ENCODE data around the gene NPY2R. TPM values are rescaled to one million over a fixed set of nuclear protein-coding genes. Genes with fewer than 3 reads are reported as not detected.

The NPY2R gene
- total RNA-seq, 1 donor from 2014 or later, result 3.6 TPM

- Mint-ChIP-seq H3K4me3 (ENCODE audit: unreplicated experiment) (no peak overlapping the region), H3K9me3 (ENCODE audit: unreplicated experiment) (no peaks in the 10 kb centered on the region), H3K27ac (ENCODE audit: unreplicated experiment) (no peak overlapping the region), H3K27me3 (ENCODE audit: unreplicated experiment) (no peaks in the 10 kb centered on the region), H3K4me1 (ENCODE audit: unreplicated experiment) (no peaks in the 10 kb centered on the region), H3K36me3 (ENCODE audit: low read depth, unreplicated experiment) (no peaks in the 10 kb centered on the region)
- TF ChIP-seq, protein P1, sequence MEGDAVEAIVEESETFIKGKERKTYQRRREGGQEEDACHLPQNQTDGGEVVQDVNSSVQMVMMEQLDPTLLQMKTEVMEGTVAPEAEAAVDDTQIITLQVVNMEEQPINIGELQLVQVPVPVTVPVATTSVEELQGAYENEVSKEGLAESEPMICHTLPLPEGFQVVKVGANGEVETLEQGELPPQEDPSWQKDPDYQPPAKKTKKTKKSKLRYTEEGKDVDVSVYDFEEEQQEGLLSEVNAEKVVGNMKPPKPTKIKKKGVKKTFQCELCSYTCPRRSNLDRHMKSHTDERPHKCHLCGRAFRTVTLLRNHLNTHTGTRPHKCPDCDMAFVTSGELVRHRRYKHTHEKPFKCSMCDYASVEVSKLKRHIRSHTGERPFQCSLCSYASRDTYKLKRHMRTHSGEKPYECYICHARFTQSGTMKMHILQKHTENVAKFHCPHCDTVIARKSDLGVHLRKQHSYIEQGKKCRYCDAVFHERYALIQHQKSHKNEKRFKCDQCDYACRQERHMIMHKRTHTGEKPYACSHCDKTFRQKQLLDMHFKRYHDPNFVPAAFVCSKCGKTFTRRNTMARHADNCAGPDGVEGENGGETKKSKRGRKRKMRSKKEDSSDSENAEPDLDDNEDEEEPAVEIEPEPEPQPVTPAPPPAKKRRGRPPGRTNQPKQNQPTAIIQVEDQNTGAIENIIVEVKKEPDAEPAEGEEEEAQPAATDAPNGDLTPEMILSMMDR (IDR thresholded peaks at IDR 0.05; ENCODE audit: unreplicated experiment), result no peak
- DNase-seq (ENCODE audit: low spot score), result no peak
Observed at GRCh38 chr4:155173371-155173770, 35.1 kb upstream of the NPY2R start.

DNA sequence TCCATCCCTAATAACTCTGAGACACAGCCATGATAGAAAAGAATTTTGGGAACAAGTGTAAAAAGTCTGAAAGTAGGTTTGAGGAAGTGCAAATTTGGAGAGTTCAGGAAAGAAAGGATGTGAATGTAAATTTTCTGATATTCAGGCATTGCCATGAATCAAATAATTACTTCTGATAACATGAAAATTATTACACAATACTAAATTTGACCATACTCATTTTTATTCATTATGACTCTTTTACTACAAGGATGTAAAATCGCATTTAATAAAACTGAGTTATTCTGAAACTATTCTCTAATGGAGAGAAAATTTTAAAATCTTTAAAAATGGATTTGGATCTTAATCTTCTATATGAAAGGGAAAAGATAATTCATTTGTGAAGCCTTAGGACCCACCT is 33.8 kb upstream of the NPY2R start:
- Mint-ChIP-seq H3K4me3 (ENCODE audit: unreplicated experiment) (no peak overlapping the region), H3K9me3 (ENCODE audit: unreplicated experiment) (no peaks in the 10 kb centered on the region), H3K4me1 (ENCODE audit: unreplicated experiment) (no peaks in the 10 kb centered on the region)

GRCh38 chr4:155179216-155179615 is 29.2 kb upstream of the NPY2R start:
- H3K4me1 Mint-ChIP-seq (ENCODE audit: unreplicated experiment), result no peaks in the 10 kb centered on the region
- no peaks in the 10 kb centered on the region for H3K36me3 Mint-ChIP-seq (ENCODE audit: low read depth, unreplicated experiment)
- no peak overlapping the region for H3K27ac Mint-ChIP-seq (ENCODE audit: unreplicated experiment)
- no peaks in the 10 kb centered on the region for H3K27me3 Mint-ChIP-seq (ENCODE audit: unreplicated experiment)
- H3K4me3 Mint-ChIP-seq (ENCODE audit: unreplicated experiment), result no peak overlapping the region
- TF ChIP-seq, protein P1 (IDR thresholded peaks at IDR 0.05; ENCODE audit: unreplicated experiment), result no peak
- no peak for DNase-seq (ENCODE audit: low spot score)
- H3K9me3 Mint-ChIP-seq (ENCODE audit: unreplicated experiment), result no peaks in the 10 kb centered on the region

More for the DNA sequence above, 33.8 kb upstream of the NPY2R start:
- DNase-seq (ENCODE audit: low spot score), result no peak
- Mint-ChIP-seq H3K27me3 (ENCODE audit: unreplicated experiment) (no peaks in the 10 kb centered on the region), H3K36me3 (ENCODE audit: low read depth, unreplicated experiment) (no peaks in the 10 kb centered on the region), H3K27ac (ENCODE audit: unreplicated experiment) (no peak overlapping the region)
- TF ChIP-seq, protein P1 (IDR thresholded peaks at IDR 0.05; ENCODE audit: unreplicated experiment), result no peak

DNA sequence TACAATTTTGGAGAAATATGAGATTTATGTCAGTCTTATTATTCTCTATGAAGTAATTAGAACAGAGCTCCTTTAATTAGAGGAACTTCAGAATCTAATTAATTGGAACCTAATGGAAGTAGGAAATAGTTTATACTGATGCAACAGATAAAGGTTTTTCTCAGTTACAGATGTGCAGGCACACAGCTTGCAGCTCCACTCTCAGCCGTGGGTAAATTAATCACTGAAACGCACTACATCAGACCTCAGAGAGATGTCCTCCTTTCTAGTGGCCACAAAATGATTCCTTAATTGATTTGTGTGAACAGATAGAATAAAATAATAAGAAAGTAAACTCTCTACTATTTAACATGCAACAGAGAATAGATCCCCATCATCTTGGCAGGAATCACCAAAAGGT is 21.5 kb upstream of the NPY2R start:
- Mint-ChIP-seq H3K36me3 (ENCODE audit: low read depth, unreplicated experiment) (no peaks in the 10 kb centered on the region), H3K9me3 (ENCODE audit: unreplicated experiment) (no peaks in the 10 kb centered on the region), H3K4me1 (ENCODE audit: unreplicated experiment) (no peaks in the 10 kb centered on the region), H3K4me3 (ENCODE audit: unreplicated experiment) (no peak overlapping the region), H3K27ac (ENCODE audit: unreplicated experiment) (no peak overlapping the region), H3K27me3 (ENCODE audit: unreplicated experiment) (no peaks in the 10 kb centered on the region)
- TF ChIP-seq, protein P1 (IDR thresholded peaks at IDR 0.05; ENCODE audit: unreplicated experiment), result no peak
- DNase-seq (ENCODE audit: low spot score), result no peak

GRCh38 chr4:155187989-155188388 is 20.4 kb upstream of the NPY2R start:
- no peak overlapping the region for H3K4me3 Mint-ChIP-seq (ENCODE audit: unreplicated experiment)

More at GRCh38 chr4:155187989-155188388, 20.4 kb upstream of the NPY2R start:
- no peaks in the 10 kb centered on the region for H3K36me3 Mint-ChIP-seq (ENCODE audit: low read depth, unreplicated experiment)
- H3K4me1 Mint-ChIP-seq (ENCODE audit: unreplicated experiment), result no peaks in the 10 kb centered on the region
- H3K9me3 Mint-ChIP-seq (ENCODE audit: unreplicated experiment), result no peaks in the 10 kb centered on the region
- TF ChIP-seq, protein P1 (IDR thresholded peaks at IDR 0.05; ENCODE audit: unreplicated experiment), result no peak
- no peak overlapping the region for H3K27ac Mint-ChIP-seq (ENCODE audit: unreplicated experiment)
- H3K27me3 Mint-ChIP-seq (ENCODE audit: unreplicated experiment), result no peaks in the 10 kb centered on the region
- DNase-seq (ENCODE audit: low spot score), result no peak
